DMS114 treated with DMSO at 0.1 percent for 48 hours (cell line): Measurements from ENCODE around the gene MRPL12.
"Not testable (repeated sequence)": the region's sequence is repeated elsewhere in the genome, so short reads cannot be mapped to it uniquely, and the experiment has no call there.

Experiments
- DNase-seq: peaks from one replicate; lab custom pipeline; 2025; ENCODE audit not compliant: unreplicated experiment; lab: John Stamatoyannopoulos, UW

The MRPL12 gene

DNA sequence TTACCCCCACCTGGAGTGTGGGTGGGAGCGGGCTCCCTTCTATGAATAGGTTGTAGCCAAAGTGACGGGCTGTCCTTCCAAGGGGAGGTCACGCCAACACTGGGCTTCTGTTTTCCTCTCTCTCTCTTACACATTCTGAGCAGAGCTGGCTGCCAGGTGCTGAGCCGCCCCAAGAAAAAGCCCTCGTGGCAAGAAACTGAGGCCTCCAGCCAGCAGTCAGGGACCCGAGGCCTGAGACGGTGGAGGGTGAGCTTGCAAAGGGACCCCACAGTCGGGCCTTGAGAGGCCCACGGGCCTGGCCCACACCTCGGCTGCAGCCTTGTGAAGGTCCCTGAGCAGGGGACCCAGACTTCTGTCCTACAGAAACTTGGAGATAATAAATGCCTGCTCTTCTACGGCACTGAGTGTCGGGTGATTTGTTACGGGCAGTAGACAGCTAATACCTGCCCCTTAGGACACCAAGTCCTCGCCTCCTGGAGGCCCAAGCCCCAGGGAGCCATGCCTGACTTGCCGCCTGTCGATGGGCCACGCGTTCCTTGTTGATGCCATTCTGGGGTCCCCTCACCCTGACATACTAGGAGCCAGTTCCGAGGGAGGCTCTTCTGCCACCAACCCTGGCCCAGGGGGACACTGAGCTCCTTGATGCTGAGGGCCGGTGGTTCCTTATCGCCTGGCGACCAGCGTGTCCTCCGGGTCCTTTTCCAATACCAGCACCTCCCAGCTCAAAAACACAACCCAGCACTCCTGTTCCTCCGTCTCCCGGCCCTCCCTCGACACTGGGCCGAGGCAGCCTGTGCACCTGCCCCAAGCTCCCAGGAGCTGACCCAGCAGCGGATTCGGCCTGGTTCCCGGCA, 35.0 kb downstream of the MRPL12 start:
- no peak for DNase-seq

DNA sequence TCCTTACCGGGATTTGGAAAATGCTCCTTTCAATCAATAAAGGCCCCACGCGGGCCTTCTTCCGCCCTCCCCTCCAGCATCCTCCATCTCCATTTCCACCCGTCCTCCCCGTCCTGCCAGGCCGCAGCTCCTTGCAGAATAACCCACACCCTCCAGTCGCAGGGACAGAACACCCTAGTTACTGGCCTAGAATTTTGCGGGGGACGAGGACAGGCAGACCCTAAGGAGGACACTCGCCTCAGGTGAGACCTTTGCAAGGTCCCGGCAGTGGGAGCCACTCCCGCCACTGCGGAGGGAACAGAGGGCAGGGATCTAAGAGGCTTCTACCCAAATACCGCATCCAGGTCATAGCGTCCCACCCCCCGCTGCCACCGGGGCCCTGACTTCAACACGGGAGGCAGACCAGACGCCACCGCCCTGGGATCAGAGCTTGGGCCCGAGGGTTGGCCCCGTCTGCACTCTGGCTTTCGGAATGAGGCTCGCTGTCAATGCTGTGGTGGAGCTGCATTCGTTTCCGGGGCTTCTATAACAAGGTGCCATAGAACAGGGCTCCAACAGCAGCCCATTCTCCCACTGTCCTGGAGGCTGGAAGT, 35.7 kb downstream of the MRPL12 start:
- DNase-seq = no peak

DNA sequence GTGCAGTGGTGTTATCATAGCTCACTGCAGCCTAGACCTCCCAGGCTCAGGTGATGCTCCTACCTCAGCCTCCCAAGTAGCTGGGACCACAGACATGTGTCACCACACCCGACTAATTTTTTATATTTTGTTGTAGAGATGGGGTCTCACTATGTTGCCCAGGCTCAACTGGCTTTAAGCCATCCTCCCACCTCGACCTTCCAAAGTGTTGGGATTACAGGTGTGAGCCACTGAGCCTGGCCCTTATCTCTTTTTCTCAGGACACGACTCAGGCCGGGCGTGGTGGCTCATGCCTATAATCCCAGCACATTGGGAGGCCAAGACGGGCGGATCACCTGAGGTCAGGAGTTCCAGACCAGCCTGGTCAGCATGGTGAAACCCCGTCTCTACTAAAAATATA, 36.4 kb downstream of the MRPL12 start:
- DNase-seq = not testable (repeated sequence)

DNA sequence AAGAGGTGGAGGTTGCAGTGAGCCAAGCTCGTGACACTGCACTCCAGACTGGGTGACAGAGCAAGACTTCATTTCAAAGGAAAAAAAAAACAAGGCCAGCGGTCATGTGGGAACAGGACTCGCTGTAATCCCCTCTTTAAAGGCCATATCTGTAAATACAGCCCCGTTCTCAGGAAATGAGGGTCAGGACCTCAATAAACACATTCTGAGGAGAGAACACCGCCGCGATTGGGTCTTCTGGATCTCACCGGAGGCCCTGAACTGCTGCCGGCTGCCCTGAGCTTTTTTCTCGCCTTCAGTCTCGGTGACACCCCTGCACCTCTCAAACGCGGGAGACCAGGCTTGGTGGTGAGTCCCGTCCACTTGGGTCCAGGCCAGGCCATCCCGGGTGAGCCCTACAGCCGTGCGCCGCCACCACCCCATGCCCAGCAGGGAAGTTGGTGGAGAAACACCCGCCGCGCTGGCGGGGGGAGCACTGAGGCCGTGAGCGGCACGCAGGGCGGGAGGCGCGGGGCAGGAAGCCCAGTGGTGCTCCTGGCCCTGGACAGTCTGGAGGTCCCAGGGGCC, 37.3 kb downstream of the MRPL12 start:
- DNase-seq = no peak

DNA sequence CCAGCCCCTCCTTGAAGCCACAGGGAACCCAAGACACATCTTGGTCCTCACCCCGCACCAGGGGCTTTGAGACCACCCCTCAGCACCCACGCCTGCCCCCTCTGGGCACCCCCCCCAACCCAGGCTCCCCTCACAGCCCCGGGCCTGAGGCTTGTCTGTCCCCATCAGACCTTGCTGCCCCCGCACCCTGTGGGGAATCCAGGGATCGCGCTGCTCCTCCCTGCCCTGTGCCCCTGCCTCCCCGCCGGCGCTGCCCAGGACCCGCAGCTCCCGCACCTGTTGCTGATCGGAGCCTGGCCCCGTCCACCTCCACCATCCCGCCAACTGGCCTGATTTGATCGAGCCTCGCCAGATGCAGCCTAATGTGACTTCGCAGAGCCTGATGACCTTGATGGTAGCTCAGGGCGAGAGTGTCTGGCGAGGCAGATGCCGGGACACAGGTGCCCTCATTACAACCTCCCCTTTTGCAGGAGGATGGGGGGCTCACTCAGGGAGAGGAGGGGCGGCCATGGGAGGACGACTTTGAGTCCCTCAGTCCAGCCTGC, 38.0 kb downstream of the MRPL12 start:
- DNase-seq = no peak

DNA sequence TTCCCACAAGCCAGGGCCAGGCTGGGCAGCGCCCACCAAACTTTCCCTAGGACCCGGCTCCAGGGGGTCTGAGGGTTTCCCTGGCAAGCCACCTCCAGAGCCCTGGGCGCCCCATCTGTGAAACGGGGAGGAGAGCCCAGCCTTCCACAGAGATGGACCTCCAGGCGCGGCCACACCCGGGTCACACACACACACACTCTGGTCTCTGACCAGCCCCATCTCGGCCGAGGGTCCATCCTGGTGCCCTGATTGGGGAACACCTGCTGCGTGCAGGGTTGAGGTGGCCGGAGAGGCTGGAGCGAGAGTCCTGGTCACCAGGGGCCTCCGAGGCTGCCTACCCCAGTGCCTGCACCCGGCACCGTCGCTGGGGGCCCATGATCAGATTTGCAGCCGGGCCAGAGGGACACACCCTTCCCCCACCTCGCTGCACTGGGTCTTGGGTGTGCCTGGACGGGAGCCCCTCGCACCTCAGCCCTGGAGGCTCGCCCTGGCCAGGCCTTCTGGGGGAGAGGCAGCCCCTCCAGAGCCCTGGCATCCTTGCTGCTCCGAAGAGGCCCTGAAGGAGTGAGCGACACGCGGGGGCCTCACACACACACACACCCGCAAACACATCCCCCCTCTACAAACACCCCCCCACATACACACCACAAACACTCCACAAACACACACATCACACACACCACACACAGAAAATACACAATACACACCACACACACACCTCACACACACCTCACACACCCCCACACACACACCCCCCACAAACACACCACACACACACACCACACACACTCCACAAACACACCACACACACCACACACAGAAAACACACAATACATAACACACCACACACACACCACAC, 38.7 kb downstream of the MRPL12 start:
- DNase-seq = no peak
